Measurements from ENCODE around the gene GLRX. TPM values are rescaled to one million over a fixed set of nuclear protein-coding genes. Genes with fewer than 3 reads are reported as not detected.

Gene GLRX
- total RNA-seq, 2 donors from 2014 or later: 151 to 173 TPM

- Histone ChIP-seq H3K27ac (peak overlapping the region; percentile 57 to 68), H3K9me3 (no peaks in the 10 kb centered on the region), H3K36me3 (peaks cover 8% of the 10 kb centered on the region), H3K4me3 (no peak overlapping the region), H3K4me1 (peaks cover 0 to 26% of the 10 kb centered on the region in 2 donors), H3K27me3 (no peaks in the 10 kb centered on the region)
- no peak for TF ChIP-seq CTCF (IDR thresholded peaks at IDR 0.05)
- no peak for DNase-seq (ENCODE audit: low spot score)
Measured at GRCh38 chr5:95778713-95779436, 43.7 kb downstream of the GLRX start.

GRCh38 chr5:95777441-95777840 lies 45.1 kb downstream of the GLRX start:
- Histone ChIP-seq H3K27ac (no peak overlapping the region), H3K27me3 (no peaks in the 10 kb centered on the region), H3K4me1 (peaks cover 0 to 37% of the 10 kb centered on the region in 2 donors), H3K36me3 (peaks cover 7% of the 10 kb centered on the region), H3K4me3 (no peak overlapping the region), H3K9me3 (no peaks in the 10 kb centered on the region)
- no peak for DNase-seq (ENCODE audit: low spot score)
- TF ChIP-seq CTCF (IDR thresholded peaks at IDR 0.05): no peak

- no peaks in the 10 kb centered on the region for H3K9me3 ChIP-seq
- TF ChIP-seq CTCF (IDR thresholded peaks at IDR 0.05): no peak
- peaks cover 0 to 28% of the 10 kb centered on the region in 2 donors for H3K4me1 ChIP-seq
- no peaks in the 10 kb centered on the region for H3K27me3 ChIP-seq
- no peak overlapping the region for H3K4me3 ChIP-seq
- no peak for DNase-seq (ENCODE audit: low spot score)
- H3K36me3 ChIP-seq: peaks cover 17% of the 10 kb centered on the region
- H3K27ac ChIP-seq: peak overlapping the region; percentile 6 to 14
Measured at GRCh38 chr5:95773335-95774059, 49.0 kb downstream of the GLRX start.

- no peak for DNase-seq (ENCODE audit: low spot score)
- Histone ChIP-seq H3K36me3 (peaks cover 24% of the 10 kb centered on the region), H3K4me1 (peaks cover 0 to 28% of the 10 kb centered on the region in 2 donors), H3K27me3 (no peaks in the 10 kb centered on the region), H3K4me3 (no peak overlapping the region), H3K9me3 (no peaks in the 10 kb centered on the region), H3K27ac (peak overlapping the region; percentile 65 to 80)
- TF ChIP-seq CTCF (IDR thresholded peaks at IDR 0.05): no peak
Measured at GRCh38 chr5:95771892-95772291, 50.6 kb downstream of the GLRX start.

GRCh38 chr5:95770830-95771708 lies 51.5 kb downstream of the GLRX start:
- TF ChIP-seq CTCF (IDR thresholded peaks at IDR 0.05): no peak
- H3K36me3 ChIP-seq: peaks cover 24% of the 10 kb centered on the region
- H3K27ac ChIP-seq: peak overlapping the region; percentile 65 to 80
- no peak overlapping the region for H3K4me3 ChIP-seq
- no peak for DNase-seq (ENCODE audit: low spot score)
- no peaks in the 10 kb centered on the region for H3K9me3 ChIP-seq
- no peaks in the 10 kb centered on the region for H3K27me3 ChIP-seq
- peaks cover 0 to 28% of the 10 kb centered on the region in 2 donors for H3K4me1 ChIP-seq

Data from right atrium auricular region (tissue), 2 donors.